ENCODE results near the gene MRC2.

The MRC2 gene

DNA sequence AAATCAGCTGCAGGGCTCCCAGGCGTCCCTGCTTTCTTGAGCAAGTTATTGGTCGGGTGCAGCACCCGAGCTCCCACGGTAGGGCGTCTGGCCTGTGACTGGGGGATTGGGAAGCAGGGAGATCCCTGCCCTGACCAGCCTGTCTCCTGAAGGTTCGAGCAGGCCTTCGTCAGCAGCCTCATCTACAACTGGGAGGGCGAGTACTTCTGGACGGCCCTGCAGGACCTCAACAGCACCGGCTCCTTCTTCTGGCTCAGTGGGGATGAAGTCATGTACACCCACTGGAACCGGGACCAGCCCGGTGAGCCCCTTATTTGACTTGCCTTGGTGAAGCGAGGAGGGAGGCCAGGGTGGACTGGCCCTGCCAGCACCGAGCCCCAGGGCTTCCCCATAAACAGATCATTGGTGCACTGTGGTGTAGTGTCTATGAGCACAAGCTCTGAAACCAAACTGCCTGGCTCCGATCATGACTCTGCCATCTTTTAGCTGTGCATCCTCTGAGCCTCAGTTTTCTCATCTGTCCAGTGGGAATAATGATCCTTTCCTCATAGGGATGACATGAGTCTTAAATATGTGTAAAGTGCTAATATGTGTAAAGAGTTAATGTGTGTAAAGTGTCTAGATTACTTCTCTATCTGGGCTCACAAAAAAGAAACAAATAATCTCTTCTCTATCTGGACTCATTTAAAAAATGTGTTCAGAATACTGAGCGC, 48.9 kb downstream of the MRC2 start:
- peaks cover 12% of the 10 kb centered on the region for H3K4me1 ChIP-seq

DNA sequence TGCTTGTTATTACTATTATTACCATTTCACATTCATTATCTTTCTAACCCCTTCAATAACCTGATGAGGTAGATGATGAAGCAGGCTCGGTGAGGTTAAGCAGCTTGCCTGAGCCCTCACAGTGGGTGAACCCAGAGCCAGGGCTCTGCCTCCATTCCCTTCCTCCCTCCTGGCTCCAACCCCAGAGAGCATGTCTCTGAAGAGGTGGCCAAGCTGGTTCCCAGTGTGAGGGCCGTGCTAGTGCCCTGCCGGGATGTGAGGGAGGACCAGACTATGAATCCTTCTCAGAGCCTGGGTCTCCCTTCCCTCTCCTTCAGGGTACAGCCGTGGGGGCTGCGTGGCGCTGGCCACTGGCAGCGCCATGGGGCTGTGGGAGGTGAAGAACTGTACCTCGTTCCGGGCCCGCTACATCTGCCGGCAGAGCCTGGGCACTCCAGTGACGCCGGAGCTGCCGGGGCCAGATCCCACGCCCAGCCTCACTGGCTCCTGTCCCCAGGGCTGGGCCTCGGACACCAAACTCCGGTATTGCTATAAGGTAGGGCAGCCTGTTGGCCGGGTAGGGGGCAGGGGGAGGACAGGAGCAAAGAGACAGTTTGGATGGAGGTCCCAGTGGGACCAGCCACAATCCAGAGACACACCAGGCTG, 49.6 kb downstream of the MRC2 start:
- Histone ChIP-seq H3K4me1 (peaks cover 5% of the 10 kb centered on the region), H3K9me3 (no peaks in the 10 kb centered on the region), H3K27me3 (no peaks in the 10 kb centered on the region), H3K4me3 (ENCODE audit: low read depth, low read length) (no peak overlapping the region), H3K36me3 (no peaks in the 10 kb centered on the region)
- TF ChIP-seq, protein P1, sequence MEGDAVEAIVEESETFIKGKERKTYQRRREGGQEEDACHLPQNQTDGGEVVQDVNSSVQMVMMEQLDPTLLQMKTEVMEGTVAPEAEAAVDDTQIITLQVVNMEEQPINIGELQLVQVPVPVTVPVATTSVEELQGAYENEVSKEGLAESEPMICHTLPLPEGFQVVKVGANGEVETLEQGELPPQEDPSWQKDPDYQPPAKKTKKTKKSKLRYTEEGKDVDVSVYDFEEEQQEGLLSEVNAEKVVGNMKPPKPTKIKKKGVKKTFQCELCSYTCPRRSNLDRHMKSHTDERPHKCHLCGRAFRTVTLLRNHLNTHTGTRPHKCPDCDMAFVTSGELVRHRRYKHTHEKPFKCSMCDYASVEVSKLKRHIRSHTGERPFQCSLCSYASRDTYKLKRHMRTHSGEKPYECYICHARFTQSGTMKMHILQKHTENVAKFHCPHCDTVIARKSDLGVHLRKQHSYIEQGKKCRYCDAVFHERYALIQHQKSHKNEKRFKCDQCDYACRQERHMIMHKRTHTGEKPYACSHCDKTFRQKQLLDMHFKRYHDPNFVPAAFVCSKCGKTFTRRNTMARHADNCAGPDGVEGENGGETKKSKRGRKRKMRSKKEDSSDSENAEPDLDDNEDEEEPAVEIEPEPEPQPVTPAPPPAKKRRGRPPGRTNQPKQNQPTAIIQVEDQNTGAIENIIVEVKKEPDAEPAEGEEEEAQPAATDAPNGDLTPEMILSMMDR (IDR thresholded peaks at IDR 0.05; ENCODE audit: low read depth, low read length), result no peak
- no peak for DNase-seq

More for the DNA sequence above, 48.9 kb downstream of the MRC2 start:
- Histone ChIP-seq H3K36me3 (no peaks in the 10 kb centered on the region), H3K27me3 (no peaks in the 10 kb centered on the region), H3K4me3 (ENCODE audit: low read depth, low read length) (no peak overlapping the region), H3K9me3 (no peaks in the 10 kb centered on the region)
- DNase-seq, result no peak
- TF ChIP-seq, protein P1 (IDR thresholded peaks at IDR 0.05; ENCODE audit: low read depth, low read length), result no peak

DNA sequence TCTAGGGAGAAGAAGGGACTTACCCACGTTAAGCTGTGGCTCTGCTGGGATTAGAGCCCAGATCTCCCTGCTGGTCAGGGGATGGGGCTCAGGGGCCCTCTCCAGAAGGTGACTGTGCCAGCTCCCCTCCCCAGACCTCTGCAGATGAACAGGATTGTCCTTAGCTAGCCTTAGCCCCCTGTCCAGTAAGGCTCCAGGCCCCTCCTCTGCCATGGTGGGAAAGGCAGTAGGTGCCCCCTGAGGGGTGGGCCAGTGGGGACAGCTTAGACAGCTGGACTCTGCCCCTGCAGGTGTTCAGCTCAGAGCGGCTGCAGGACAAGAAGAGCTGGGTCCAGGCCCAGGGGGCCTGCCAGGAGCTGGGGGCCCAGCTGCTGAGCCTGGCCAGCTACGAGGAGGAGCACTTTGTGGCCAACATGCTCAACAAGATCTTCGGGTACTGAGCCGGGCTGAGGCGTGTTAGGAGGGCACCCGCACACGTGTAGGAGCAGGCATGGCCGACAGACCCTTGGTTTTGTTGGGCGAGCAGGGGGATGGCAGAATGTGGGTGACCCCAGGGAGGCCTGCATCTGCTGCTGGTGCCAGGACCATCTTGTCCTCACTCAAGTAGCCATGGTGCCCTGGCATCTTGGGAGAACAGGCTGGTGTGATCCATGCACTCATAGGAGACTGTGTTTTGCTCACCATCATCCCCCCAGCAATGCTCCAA, 50.9 kb downstream of the MRC2 start:
- TF ChIP-seq, protein P1 (IDR thresholded peaks at IDR 0.05; ENCODE audit: low read depth, low read length), result no peak
- Histone ChIP-seq H3K36me3 (no peaks in the 10 kb centered on the region), H3K27me3 (no peaks in the 10 kb centered on the region), H3K9me3 (no peaks in the 10 kb centered on the region), H3K4me3 (ENCODE audit: low read depth, low read length) (no peak overlapping the region), H3K4me1 (no peaks in the 10 kb centered on the region)
- DNase-seq, result no peak

DNA sequence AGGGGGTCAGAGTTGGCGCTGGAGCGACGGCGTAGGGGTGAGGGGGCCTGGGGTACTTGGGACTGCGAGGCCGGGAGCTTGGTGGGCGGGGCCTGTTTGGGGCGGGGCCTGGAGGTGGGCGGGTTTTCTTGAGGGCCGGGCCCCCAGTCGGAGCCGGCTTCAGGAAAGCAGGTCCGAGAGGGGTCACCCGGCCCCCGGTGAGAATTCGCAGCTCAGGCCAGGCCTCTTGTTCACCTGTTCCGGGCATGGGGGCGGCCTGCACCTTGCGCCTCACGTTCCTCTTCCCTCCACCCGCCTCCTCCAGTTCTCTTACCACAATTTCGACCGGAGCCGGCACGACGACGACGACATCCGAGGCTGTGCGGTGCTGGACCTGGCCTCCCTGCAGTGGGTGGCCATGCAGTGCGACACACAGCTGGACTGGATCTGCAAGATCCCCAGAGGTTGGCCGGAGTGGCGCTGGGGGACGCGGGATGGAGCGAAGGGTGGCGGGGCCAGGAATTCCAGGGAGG, 52.5 kb downstream of the MRC2 start:
- no peak for DNase-seq
- Histone ChIP-seq H3K4me3 (ENCODE audit: low read depth, low read length) (no peak overlapping the region), H3K9me3 (no peaks in the 10 kb centered on the region), H3K4me1 (no peaks in the 10 kb centered on the region), H3K27me3 (no peaks in the 10 kb centered on the region), H3K36me3 (no peaks in the 10 kb centered on the region)
- TF ChIP-seq, protein P1 (IDR thresholded peaks at IDR 0.05; ENCODE audit: low read depth, low read length), result no peak

DNA sequence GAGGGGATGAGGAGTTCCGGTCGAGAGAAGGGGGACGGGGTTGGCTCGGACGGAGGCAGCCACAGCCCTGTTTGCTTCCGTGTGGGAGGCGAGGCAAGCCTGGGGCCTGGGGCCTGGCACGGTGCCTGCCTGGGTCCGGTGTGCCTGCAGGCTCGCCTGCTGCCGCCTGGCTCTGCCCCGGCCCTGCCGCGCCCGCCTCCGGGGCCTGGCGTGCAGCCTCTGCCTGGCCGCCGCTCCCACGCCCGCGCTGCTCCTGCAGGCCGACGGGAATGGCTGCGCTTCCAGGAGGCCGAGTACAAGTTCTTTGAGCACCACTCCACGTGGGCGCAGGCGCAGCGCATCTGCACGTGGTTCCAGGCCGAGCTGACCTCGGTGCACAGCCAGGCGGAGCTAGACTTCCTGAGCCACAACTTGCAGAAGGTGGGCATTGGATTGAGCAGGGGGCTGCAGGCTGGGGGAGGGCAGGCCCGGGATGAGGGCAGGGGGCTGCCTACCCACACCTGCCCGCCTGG, 53.1 kb downstream of the MRC2 start:
- H3K36me3 ChIP-seq, result no peaks in the 10 kb centered on the region
- H3K4me3 ChIP-seq (ENCODE audit: low read depth, low read length), result no peak overlapping the region
- peak; percentile 36 for DNase-seq
- H3K4me1 ChIP-seq, result no peaks in the 10 kb centered on the region
- H3K27me3 ChIP-seq, result no peaks in the 10 kb centered on the region
- no peaks in the 10 kb centered on the region for H3K9me3 ChIP-seq
- TF ChIP-seq, protein P1 (IDR thresholded peaks at IDR 0.05; ENCODE audit: low read depth, low read length), result no peak

Measured in BE2C (cell line).